ENCODE measurements around the gene FOXO6.

- TF ChIP-seq HNRNPL (IDR thresholded peaks at IDR 0.05; ENCODE audit: low read depth, low read length) (no peak), POLR2A (conservative IDR thresholded peaks at IDR 0.05) (no peak), RAD21 (CRISPR knock-in tag; conservative IDR thresholded peaks at IDR 0.05 in 1 of 2, IDR thresholded peaks at IDR 0.05 in 1 of 2) (no peak), U2AF2 (optimal IDR thresholded peaks at IDR 0.05; ENCODE audit: low read depth, low read length) (no peak), ZBTB40 (IDR thresholded peaks at IDR 0.05) (no peak), ZBTB40 (CRISPR knock-in tag; IDR thresholded peaks at IDR 0.05) (no peak), BRD4 (IDR thresholded peaks at IDR 0.05) (no peak), ZBTB26 (CRISPR knock-in tag; IDR thresholded peaks at IDR 0.05) (no peak), KAT2B (IDR thresholded peaks at IDR 0.05; ENCODE audit: low read depth, low read length) (no peak)
- TF ChIP-seq, protein P1, sequence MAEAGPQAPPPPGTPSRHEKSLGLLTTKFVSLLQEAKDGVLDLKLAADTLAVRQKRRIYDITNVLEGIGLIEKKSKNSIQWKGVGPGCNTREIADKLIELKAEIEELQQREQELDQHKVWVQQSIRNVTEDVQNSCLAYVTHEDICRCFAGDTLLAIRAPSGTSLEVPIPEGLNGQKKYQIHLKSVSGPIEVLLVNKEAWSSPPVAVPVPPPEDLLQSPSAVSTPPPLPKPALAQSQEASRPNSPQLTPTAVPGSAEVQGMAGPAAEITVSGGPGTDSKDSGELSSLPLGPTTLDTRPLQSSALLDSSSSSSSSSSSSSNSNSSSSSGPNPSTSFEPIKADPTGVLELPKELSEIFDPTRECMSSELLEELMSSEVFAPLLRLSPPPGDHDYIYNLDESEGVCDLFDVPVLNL (CRISPR knock-in tag; IDR thresholded peaks at IDR 0.05; ENCODE audit: low read depth), result no peak
Measured at GRCh38 chr1:41409825-41410224, 48.6 kb downstream of the FOXO6 start.

Data from K562 (cell line).